GM18858 (cell line): Measurements from ENCODE around the gene RHOF.

Experiments used
- ATAC-seq: cut with Tn5 transposase; IDR thresholded peaks from one replicate; pipeline ENCODE4 v1.9.1; 2021; ENCODE audit not compliant: unreplicated experiment

RHOF gene

DNA sequence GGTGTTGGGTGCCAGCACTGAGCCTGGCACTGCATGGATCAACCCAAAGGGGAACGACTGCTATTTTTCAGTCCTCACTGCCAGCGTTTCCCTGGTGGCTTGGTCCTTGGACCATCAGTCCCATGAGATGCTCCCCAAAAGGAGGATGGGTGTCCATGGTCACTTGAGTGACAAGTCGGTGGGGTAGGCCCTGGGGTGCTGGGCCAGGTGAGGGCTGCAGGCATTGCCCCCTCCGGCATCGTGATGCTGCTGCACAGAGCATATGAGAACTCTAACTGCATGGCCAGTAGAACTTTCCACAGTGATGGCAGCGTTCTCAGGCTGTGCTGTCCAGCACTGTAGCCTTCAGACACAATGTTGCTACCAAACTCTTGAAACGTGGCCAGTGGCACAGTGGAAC, 26.6 kb upstream of the RHOF start:
- ATAC-seq: no peak

- ATAC-seq: no peak
Measured at GRCh38 chr12:121819212-121819949, 25.9 kb upstream of the RHOF start.

DNA sequence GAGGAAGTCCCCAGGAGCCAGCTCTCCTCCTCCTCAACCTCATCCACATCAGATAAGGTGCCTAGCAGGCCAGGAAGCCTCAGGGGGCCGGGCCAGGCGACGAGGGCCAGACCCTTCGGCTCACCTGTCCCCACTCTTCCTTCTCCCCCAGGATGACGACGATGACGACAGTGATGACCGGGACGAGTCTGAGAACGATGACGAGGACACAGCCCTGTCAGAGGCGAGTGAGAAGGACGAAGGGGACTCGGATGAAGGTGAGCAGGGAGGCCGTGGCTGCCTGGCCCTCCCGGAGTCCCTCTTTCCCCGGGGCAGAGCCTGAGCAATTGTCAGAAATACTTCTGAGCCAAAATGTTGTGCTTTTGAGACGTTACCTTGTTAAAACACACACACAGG, 24.2 kb upstream of the RHOF start:
- no peak for ATAC-seq

- no peak for ATAC-seq
Measured at GRCh38 chr12:121816925-121817647, 23.6 kb upstream of the RHOF start.

- no peak for ATAC-seq
Measured at GRCh38 chr12:121815263-121815662, 21.8 kb upstream of the RHOF start.

DNA sequence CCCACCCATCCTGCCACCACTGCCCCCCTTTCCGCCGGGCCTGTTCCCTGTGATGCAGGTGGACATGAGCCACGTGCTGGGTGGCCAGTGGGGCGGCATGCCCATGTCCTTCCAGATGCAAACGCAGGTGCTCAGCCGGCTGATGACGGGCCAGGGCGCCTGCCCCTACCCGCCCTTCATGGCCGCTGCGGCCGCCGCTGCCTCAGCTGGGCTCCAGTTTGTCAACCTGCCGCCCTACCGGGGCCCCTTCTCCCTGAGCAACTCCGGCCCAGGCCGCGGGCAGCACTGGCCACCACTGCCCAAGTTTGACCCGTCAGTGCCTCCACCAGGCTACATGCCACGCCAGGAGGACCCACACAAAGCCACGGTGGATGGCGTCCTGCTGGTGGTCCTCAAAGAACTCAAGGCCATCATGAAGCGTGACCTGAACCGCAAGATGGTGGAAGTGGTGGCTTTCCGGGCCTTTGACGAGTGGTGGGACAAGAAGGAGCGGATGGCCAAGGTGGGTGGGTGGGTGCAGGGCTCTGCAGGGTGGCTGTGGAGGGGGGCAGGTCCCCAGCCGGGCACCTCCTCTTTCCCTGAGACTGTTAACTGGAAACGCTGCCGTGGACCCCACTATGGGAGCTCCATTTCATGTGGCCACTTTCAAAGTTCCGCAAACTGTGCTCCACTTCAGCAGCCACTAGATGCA, 21.1 kb upstream of the RHOF start:
- no peak for ATAC-seq

- no peak for ATAC-seq
Measured at GRCh38 chr12:121813951-121814350, 20.5 kb upstream of the RHOF start.

- ATAC-seq: no peak
Measured at GRCh38 chr12:121812921-121813896, 19.7 kb upstream of the RHOF start.

- ATAC-seq: no peak
Measured at GRCh38 chr12:121812320-121812871, 18.9 kb upstream of the RHOF start.

GRCh38 chr12:121811434-121812319, 18.2 kb upstream of the RHOF start:
- ATAC-seq: peak; percentile 40

DNA sequence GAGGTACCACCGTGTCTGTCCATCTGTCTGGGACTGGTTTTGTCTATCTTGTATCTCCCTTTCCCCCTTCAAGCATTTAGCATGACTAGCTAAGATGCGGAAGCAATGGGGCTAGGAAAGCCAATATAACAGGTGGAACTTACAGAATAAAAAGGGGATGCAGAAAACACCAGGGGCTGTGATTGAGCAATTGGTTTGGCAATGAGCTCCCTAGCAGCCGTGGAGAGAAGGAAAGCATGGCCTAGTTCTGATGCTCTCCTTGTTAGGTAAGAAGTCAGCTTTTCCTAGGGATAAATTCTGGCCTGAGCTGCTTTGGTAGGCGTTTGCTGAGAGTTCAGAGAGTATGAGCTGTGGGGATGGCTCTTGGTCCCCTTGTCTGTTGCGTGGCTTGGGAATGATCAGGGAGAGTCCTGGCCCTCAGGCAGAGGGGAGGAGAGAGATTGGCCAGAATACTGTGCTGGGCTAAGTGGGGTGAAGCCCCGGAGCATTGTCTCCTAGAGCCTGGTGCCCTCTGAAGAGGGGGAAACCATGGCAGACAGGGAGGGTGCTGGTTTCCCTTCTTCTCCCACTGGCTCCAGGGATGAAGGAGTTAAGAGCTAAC, 17.4 kb upstream of the RHOF start:
- ATAC-seq: no peak

DNA sequence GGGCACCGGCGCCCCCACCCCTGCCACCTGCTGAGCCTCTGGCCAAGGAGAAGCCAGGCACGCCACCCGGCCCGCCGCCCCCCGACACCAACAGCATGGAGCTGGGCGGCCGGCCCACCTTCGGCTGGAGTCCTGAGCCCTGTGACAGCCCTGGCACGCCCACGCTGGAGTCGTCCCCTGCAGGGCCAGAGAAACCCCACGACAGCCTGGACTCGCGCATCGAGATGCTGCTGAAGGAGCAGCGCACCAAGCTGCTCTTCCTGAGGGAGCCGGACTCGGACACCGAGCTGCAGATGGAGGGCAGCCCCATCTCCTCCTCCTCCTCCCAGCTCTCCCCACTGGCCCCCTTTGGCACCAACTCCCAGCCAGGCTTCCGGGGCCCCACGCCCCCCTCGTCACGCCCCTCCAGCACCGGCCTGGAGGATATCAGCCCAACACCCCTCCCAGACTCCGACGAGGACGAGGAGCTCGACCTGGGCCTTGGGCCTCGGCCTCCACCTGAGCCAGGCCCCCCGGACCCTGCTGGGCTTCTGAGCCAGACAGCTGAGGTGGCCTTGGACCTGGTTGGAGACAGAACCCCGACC, 16.8 kb upstream of the RHOF start:
- ATAC-seq: no peak

- no peak for ATAC-seq
Measured at GRCh38 chr12:121809712-121810116, 16.2 kb upstream of the RHOF start.

DNA sequence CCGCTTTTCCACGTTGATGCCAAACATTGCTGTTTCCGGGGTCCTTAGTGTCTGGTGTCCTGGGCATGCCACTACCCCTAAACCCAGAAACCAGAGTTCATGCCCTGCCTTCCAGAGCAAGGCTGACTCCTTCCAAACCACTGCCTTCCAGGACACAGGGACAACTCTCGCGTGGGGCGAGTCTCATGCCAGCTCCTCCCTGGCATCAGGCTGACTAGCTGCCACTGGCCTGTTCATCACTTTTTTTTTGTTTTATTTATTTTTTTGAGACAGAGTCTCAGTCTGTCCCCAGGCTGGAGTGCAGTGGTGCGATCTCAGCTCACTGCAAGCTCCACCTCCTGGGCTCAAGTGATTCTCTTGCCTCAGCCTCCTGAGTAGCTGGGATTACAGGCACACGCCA, 15.1 kb upstream of the RHOF start:
- no peak for ATAC-seq

- no peak for ATAC-seq
Measured at GRCh38 chr12:121807642-121808347, 14.3 kb upstream of the RHOF start.

DNA sequence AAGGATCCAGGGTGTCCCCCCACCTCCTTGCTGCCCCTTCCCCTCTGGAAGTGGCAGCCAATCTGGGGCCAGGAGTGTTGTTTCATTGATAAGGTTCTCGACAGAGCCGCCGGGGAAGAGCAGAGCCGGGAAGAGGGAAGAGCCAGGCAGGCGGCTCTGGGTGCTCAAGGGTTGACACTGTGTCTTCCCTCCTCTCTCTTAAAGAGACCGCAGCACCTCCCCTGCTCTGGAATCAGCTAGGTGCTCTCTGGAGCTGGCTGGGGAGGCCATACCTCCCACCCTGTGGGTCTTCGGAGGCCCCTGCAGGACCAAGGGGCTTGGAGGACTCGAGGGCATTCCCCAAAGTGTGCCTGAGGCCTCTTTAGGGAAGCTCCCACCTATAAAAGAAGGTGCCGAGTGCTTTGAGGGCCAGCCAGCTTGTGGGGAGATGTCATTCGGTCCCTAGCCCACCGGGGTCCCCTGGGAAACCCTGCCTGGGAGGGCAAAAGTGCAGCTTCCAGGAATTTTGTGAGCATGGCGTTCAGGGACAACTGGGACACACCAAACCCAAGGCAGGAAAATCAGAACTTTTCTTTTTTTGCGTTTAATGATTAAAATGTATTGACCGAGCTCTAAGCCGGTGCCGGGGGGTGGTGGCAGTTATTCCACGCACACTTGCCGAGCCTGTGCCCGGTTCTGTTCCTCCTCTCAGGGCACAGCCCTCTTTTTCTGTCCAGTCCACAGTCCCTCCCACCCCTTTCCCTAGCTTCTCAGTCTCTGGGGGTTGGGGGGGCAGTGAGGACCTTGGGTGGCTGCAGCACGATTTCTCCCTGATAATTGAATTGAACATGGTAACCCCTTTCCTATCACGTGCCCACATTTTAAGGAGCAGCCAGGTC, 13.3 kb upstream of the RHOF start:
- no peak for ATAC-seq

DNA sequence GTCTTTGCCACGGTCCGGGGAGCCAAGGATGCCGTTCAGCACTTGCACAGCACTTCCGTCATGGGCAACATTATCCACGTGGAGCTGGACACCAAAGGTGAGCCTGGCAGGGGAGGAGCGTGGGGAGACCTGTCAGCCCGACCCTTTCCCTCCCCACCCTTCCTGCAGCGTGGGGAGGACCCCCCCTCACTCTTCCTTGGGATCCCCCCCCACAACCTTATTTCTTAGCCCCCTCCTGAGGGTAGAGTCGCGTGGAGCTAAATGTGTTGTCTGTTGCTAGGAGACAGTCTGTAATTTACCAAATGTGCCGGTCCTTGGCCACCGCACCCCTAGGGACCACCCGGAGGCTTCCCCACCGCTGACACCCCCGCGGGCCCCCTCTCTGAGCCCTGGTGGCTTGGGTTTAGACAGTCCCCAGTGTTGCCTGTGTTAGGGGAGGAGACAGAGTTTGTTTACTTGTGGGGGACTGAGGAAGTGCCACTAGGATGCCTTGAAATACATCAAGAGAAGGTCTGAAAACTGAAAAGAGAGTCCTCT, 12.6 kb upstream of the RHOF start:
- no peak for ATAC-seq
